Right lobe of liver (tissue), 4 donors: ENCODE measurements around the gene DUSP8.

Experiments
- CTCF ChIP-seq, 4 donors: fragments of 200-600 bp in 3 of 4; fragments of 450-650 bp in 1 of 4; IDR thresholded peaks; one replicate each; pipeline versions ENCODE4 v1.5.1 to v1.8.0; 2016 to 2022; ENCODE audit warnings: antibody characterized with exemption in 4 of 4, mild to moderate bottlenecking in 2 of 4
- POLR2A ChIP-seq: fragments of 450-650 bp; IDR thresholded peaks from one replicate; pipeline ENCODE4 v1.6.1; 2017; ENCODE audit warnings: antibody characterized with exemption, mild to moderate bottlenecking
- donor health status: DM: no; HTN: no; CAD: no.
- donor health status: DM: no; HTN: no; CAD: no.
- donor health status: DM: no; HTN: yes; CAD: no.

- TF ChIP-seq POLR2A (no peak), CTCF (IDR thresholded peaks at IDR 0.05) (no peak)
Observed at GRCh38 chr11:1543606-1544263, 28.3 kb downstream of the DUSP8 start.
